PC-9 (cell line): Measurements from ENCODE around the gene BCAS3. TPM values are rescaled to one million over a fixed set of nuclear protein-coding genes. Genes with fewer than 3 reads are reported as not detected.

Source experiments
- BruUV-seq: library from RNA; stranded (reverse); fragments of 400-500 nt; replicated peaks from 2 replicates; lab custom pipeline; 2021; lab: Mats Ljungman, UMichigan
- CTCF ChIA-PET: fragments of 300-600 bp; sonication (Branson Sonifier 250); formaldehyde crosslinking; loops from one replicate; lab custom pipeline; 2022; ENCODE audit warnings: antibody characterized with exemption; lab: Charles Lee
- POLR2A ChIA-PET: fragments of 300-600 bp; sonication (Branson Sonifier 250); formaldehyde crosslinking; loops from one replicate; lab custom pipeline; 2022; ENCODE audit warnings: antibody characterized with exemption; ENCODE audit not compliant: unreplicated experiment; lab: Charles Lee
- DNase-seq, 2 experiments: peaks; one replicate each; pipeline versions ENCODE4 v3.0.0 to v3.0.0-alpha.2; 2015 to 2022; ENCODE audit warnings: mixed read lengths in 1 of 2
- H2AFZ ChIP-seq: fragments of 200-600 bp; sonication (generic); 2 replicates; pipeline ENCODE4 v1.8.1; 2017; ENCODE audit warnings: antibody characterized with exemption
- H3F3A ChIP-seq: fragments of 200-600 bp; sonication (generic); 2 replicates; pipeline ENCODE4 v1.8.1; 2017; ENCODE audit warnings: antibody characterized with exemption, mild to moderate bottlenecking, low read depth; ENCODE audit not compliant: insufficient read depth
- H3K27ac ChIP-seq: fragments of 200-600 bp; sonication (generic); 2 replicates; pipeline ENCODE4 v1.6.1; 2016; ENCODE audit warnings: mixed run types
- H3K27me3 ChIP-seq: fragments of 200-600 bp; sonication (generic); 2 replicates; pipeline ENCODE4 v1.6.1; 2016; ENCODE audit warnings: low read depth, mixed run types; ENCODE audit not compliant: insufficient read depth
- H3K36me3 ChIP-seq: fragments of 200-600 bp; sonication (generic); 2 replicates; pipeline ENCODE4 v1.6.1; 2016; ENCODE audit warnings: low read depth, mixed run types
- H3K4me1 ChIP-seq: fragments of 200-600 bp; sonication (generic); replicated peaks from 2 replicates; pipeline ENCODE4 v1.6.1; 2016; ENCODE audit warnings: mixed run types; ENCODE audit not compliant: insufficient read depth
- H3K4me2 ChIP-seq: fragments of 200-600 bp; sonication (generic); 2 replicates; pipeline ENCODE4 v1.6.1; 2017; ENCODE audit warnings: mixed run types
- H3K4me3 ChIP-seq: fragments of 200-600 bp; sonication (generic); 2 replicates; pipeline ENCODE4 v1.6.1; 2016; ENCODE audit warnings: mixed run types
- H3K79me2 ChIP-seq: fragments of 200-600 bp; sonication (generic); 2 replicates; pipeline ENCODE4 v1.6.1; 2017; ENCODE audit warnings: low read depth, mixed run types
- H3K9me2 ChIP-seq: fragments of 200-600 bp; sonication (generic); 2 replicates; pipeline ENCODE4 v1.8.1; 2017; ENCODE audit warnings: mild to moderate bottlenecking; ENCODE audit not compliant: insufficient read depth
- H3K9me3 ChIP-seq: fragments of 200-600 bp; sonication (generic); 2 replicates; pipeline ENCODE4 v1.8.1; 2016; ENCODE audit warnings: low read depth; ENCODE audit not compliant: insufficient read depth
- H4K20me1 ChIP-seq: fragments of 200-600 bp; sonication (generic); 2 replicates; pipeline ENCODE4 v1.8.1; 2017; ENCODE audit not compliant: insufficient read depth
- CTCF ChIP-seq: fragments of 200-600 bp; sonication (generic); conservative IDR thresholded peaks from 2 replicates; pipeline ENCODE4 v1.6.1; 2017; ENCODE audit warnings: mixed run types, antibody characterized with exemption, mild to moderate bottlenecking, moderate library complexity
- EZH2 ChIP-seq: fragments of 200-600 bp; sonication (generic); IDR thresholded peaks from 2 replicates; pipeline ENCODE4 v1.8.0; 2017; ENCODE audit warnings: antibody characterized with exemption, low read depth
- intact Hi-C: fragments of 100-400 bp; cut with micrococcal nuclease; formaldehyde crosslinking; loops from one replicate; pipeline ENCODE4 v1.10.0; 2022; ENCODE audit not compliant: unreplicated experiment
- total RNA-seq: library from RNA; stranded (reverse); gene quantifications from 2 replicates; pipeline ENCODE4 v1.2.3, GENCODE V29; 2021

The BCAS3 gene
- total RNA-seq, 1 experiment from 2014 or later = 26.0 TPM

GRCh38 chr17:60888812-60889709 is 211.4 kb downstream of the BCAS3 start:
- BruUV-seq = no TSS peak
- no peaks in the 10 kb centered on the region for H4K20me1 ChIP-seq
- no peaks in the 10 kb centered on the region for H3K79me2 ChIP-seq
- H2AFZ ChIP-seq = no peak overlapping the region
- intact Hi-C loops = no loop called here
- H3F3A ChIP-seq = no peaks in the 10 kb centered on the region
- TF ChIP-seq CTCF (no peak), EZH2 (no peak)
- H3K36me3 ChIP-seq = no peaks in the 10 kb centered on the region
- CTCF ChIA-PET = no interaction called here
- H3K4me3 ChIP-seq = no peak overlapping the region
- H3K4me2 ChIP-seq = no peak overlapping the region
- H3K27me3 ChIP-seq = no peaks in the 10 kb centered on the region
- no peak overlapping the region for H3K27ac ChIP-seq
- H3K9me2 ChIP-seq = no peaks in the 10 kb centered on the region
- H3K4me1 ChIP-seq = no peaks in the 10 kb centered on the region
- H3K9me3 ChIP-seq = no peaks in the 10 kb centered on the region; the same call in 1 of the 2 replicates
- POLR2A ChIA-PET = no interaction called here
- DNase-seq = no peak

GRCh38 chr17:60891149-60891548 is 213.5 kb downstream of the BCAS3 start:
- POLR2A ChIA-PET = no interaction called here
- CTCF ChIA-PET = no interaction called here
- BruUV-seq = no TSS peak

GRCh38 chr17:60893475-60893874 is 215.8 kb downstream of the BCAS3 start:
- intact Hi-C loops = no loop called here
- H3K4me2 ChIP-seq = no peak overlapping the region
- no peaks in the 10 kb centered on the region for H3K36me3 ChIP-seq
- H3K27me3 ChIP-seq = no peaks in the 10 kb centered on the region
- TF ChIP-seq EZH2 (no peak), CTCF (no peak)
- no peaks in the 10 kb centered on the region for H3K4me1 ChIP-seq
- no peaks in the 10 kb centered on the region for H3K79me2 ChIP-seq
- no peak for DNase-seq
- H3F3A ChIP-seq = no peaks in the 10 kb centered on the region
- H3K9me2 ChIP-seq = no peaks in the 10 kb centered on the region; the same call in 1 of the 2 replicates
- H2AFZ ChIP-seq = no peak overlapping the region
- CTCF ChIA-PET = interaction anchor here (0.6 kb wide), 1 partner anchor 662 kb away, joined by 11 read pairs; no protein-coding TSS in a partner anchor
- POLR2A ChIA-PET = no interaction called here
- no peak overlapping the region for H3K4me3 ChIP-seq
- BruUV-seq = no TSS peak
- no peak overlapping the region for H3K27ac ChIP-seq
- H3K9me3 ChIP-seq = peaks cover 9% of the 10 kb centered on the region
- no peaks in the 10 kb centered on the region for H4K20me1 ChIP-seq

More at GRCh38 chr17:60891149-60891548, 213.5 kb downstream of the BCAS3 start:
- Histone ChIP-seq H3K9me3 (no peaks in the 10 kb centered on the region; the same call in 1 of the 2 replicates), H3K4me1 (no peaks in the 10 kb centered on the region), H3K4me2 (no peak overlapping the region), H3K27ac (no peak overlapping the region), H3K36me3 (no peaks in the 10 kb centered on the region), H4K20me1 (no peaks in the 10 kb centered on the region), H3K79me2 (no peaks in the 10 kb centered on the region), H3K4me3 (no peak overlapping the region), H3K9me2 (no peaks in the 10 kb centered on the region), H3K27me3 (no peaks in the 10 kb centered on the region), H3F3A (no peaks in the 10 kb centered on the region), H2AFZ (no peak overlapping the region)
- TF ChIP-seq CTCF (no peak), EZH2 (no peak)
- no peak for DNase-seq
- intact Hi-C loops = no loop called here
